HEK293T (cell line): ENCODE data around the gene SF3B6.

Experiments
- CTCF ChIA-PET: fragments of 350-600 bp; formaldehyde crosslinking; extraction: SDS; loops from one replicate; lab custom pipeline; 2021; ENCODE audit warnings: antibody characterized with exemption, inconsistent platforms; lab: Yijun Ruan, JAX
- POLR2A ChIA-PET: fragments of 350-600 bp; formaldehyde crosslinking; extraction: SDS; loops from one replicate; lab custom pipeline; 2020; ENCODE audit warnings: antibody characterized with exemption, inconsistent platforms; lab: Yijun Ruan, JAX
- DNase-seq: peaks from one replicate; pipeline ENCODE4 v3.0.0; 2012; ENCODE audit warnings: mixed read lengths; ENCODE audit errors: extremely low spot score
- ARNT ChIP-seq: fragments of 450-650 bp; IDR thresholded peaks from 2 replicates; pipeline ENCODE4 v1.6.1; 2017; ENCODE audit warnings: mild to moderate bottlenecking
- BHLHE40 ChIP-seq: fragments of 450-650 bp; IDR thresholded peaks from 2 replicates; pipeline ENCODE4 v1.6.1; 2016; ENCODE audit warnings: mild to moderate bottlenecking, moderate library complexity, borderline replicate concordance
- CTBP1 ChIP-seq: fragments of 450-650 bp; IDR thresholded peaks from 2 replicates; pipeline ENCODE4 v1.6.1; 2016; ENCODE audit warnings: borderline replicate concordance
- ELF4 ChIP-seq: fragments of 450-650 bp; IDR thresholded peaks from 2 replicates; pipeline ENCODE4 v1.6.1; 2017; ENCODE audit warnings: antibody characterized with exemption
- FOXA1 ChIP-seq: fragments of 450-650 bp; IDR thresholded peaks from 2 replicates; pipeline ENCODE4 v1.6.1; 2016; ENCODE audit warnings: mild to moderate bottlenecking
- FOXK2 ChIP-seq: fragments of 450-650 bp; IDR thresholded peaks from 2 replicates; pipeline ENCODE4 v1.6.1; 2016; ENCODE audit warnings: mild to moderate bottlenecking
- FOXM1 ChIP-seq: fragments of 450-650 bp; IDR thresholded peaks from 2 replicates; pipeline ENCODE4 v1.6.1; 2017; ENCODE audit warnings: mild to moderate bottlenecking, borderline replicate concordance
- HDGF ChIP-seq: fragments of 450-650 bp; IDR thresholded peaks from 2 replicates; pipeline ENCODE4 v1.6.1; 2017; ENCODE audit warnings: antibody characterized with exemption, borderline replicate concordance
- L3MBTL2 ChIP-seq: fragments of 450-650 bp; conservative IDR thresholded peaks from 2 replicates; pipeline ENCODE4 v1.6.1; 2016; ENCODE audit warnings: mild to moderate bottlenecking
- LEF1 ChIP-seq: fragments of 450-650 bp; IDR thresholded peaks from 2 replicates; pipeline ENCODE4 v1.6.1; 2017; ENCODE audit warnings: mild to moderate bottlenecking, borderline replicate concordance
- NFRKB ChIP-seq: fragments of 450-650 bp; IDR thresholded peaks from 2 replicates; pipeline ENCODE4 v1.6.1; 2016; ENCODE audit warnings: mild to moderate bottlenecking, moderate library complexity
- SP1 ChIP-seq: fragments of 450-650 bp; IDR thresholded peaks from 2 replicates; pipeline ENCODE4 v1.6.1; 2017
- SUZ12 ChIP-seq: fragments of 450-650 bp; IDR thresholded peaks from 2 replicates; pipeline ENCODE4 v1.6.1; 2016; ENCODE audit warnings: mild to moderate bottlenecking
- TARDBP ChIP-seq: fragments of 450-650 bp; IDR thresholded peaks from 2 replicates; pipeline ENCODE4 v1.6.1; 2016
- ZNF384 ChIP-seq: fragments of 450-650 bp; IDR thresholded peaks from 2 replicates; pipeline ENCODE4 v1.6.1; 2016
- TF ChIP-seq, protein P1 (sequence below): fragments of 450-650 bp; IDR thresholded peaks from 2 replicates; pipeline ENCODE4 v1.6.1; 2016

Gene SF3B6

DNA sequence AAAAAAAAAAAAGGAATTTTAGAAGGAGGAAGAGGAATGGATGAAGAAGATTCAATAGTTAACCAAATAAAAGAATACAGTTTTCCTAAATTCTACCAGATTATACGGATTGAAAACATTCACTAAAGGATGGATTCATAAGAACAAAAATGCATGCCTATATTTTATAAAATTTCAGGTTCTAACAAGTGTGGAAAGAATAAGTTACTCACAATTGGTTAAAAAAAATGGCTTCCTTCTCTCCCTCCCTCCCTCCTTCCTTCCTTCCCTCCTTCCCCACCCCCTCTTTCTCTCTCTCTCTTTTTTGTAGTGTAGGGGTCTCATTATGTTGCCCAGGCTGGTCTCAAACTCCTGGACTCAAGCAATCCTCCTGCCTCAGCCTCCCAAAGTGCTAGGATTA is 10.1 kb upstream of the SF3B6 start:
- CTCF ChIA-PET = no interaction called here

GRCh38 chr2:24085200-24085489 is 9.0 kb upstream of the SF3B6 start:
- ChIA-PET POLR2A (interaction anchor here (1.9 to 2.5 kb wide), 5 partner anchors 36 to 158 kb away, joined by 6 to 26 read pairs (median 14); partner anchors contain the start of genes ATAD2B, FAM228B, FKBP1B and PFN4), CTCF (interaction anchor here (1.5 kb wide), 2 partner anchors 21 to 158 kb away, joined by 7 to 9 read pairs; partner anchors contain the start of gene ATAD2B)
- no peak for DNase-seq
- TF ChIP-seq ELF4 (no peak), CTBP1 (no peak), FOXA1 (no peak), BHLHE40 (no peak)

More for the DNA sequence above, 10.1 kb upstream of the SF3B6 start:
- TF ChIP-seq ARNT = no peak
- no peak for TF ChIP-seq NFRKB
- no peak for TF ChIP-seq FOXK2
- no peak for TF ChIP-seq LEF1
- TF ChIP-seq ELF4 = no peak
- no peak for TF ChIP-seq FOXM1
- TF ChIP-seq BHLHE40 = no peak
- TF ChIP-seq, protein P1, sequence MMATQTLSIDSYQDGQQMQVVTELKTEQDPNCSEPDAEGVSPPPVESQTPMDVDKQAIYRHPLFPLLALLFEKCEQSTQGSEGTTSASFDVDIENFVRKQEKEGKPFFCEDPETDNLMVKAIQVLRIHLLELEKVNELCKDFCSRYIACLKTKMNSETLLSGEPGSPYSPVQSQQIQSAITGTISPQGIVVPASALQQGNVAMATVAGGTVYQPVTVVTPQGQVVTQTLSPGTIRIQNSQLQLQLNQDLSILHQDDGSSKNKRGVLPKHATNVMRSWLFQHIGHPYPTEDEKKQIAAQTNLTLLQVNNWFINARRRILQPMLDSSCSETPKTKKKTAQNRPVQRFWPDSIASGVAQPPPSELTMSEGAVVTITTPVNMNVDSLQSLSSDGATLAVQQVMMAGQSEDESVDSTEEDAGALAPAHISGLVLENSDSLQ = no peak
- no peak for TF ChIP-seq L3MBTL2
- TF ChIP-seq TARDBP = no peak
- TF ChIP-seq ZNF384 = no peak
- no peak for TF ChIP-seq HDGF
- no peak for TF ChIP-seq SUZ12
- no peak for TF ChIP-seq CTBP1
- no peak for TF ChIP-seq SP1
- POLR2A ChIA-PET = no interaction called here
- no peak for DNase-seq

- DNase-seq = peak; percentile 92
- ChIA-PET POLR2A (interaction anchor here (0.7 to 2.5 kb wide), 10 partner anchors 8 to 260 kb away, joined by 4 to 26 read pairs (median 7); partner anchors contain the start of genes ATAD2B, FAM228B, FKBP1B and PFN4), CTCF (interaction anchor here (0.5 to 2.2 kb wide), 7 partner anchors 10 to 254 kb away, joined by 3 to 11 read pairs (median 5); partner anchors contain the start of genes ATAD2B and WDCP)
- no peak for TF ChIP-seq ELF4
- no peak for TF ChIP-seq FOXM1
- TF ChIP-seq SP1 = no peak
- TF ChIP-seq ZNF384 = no peak
- no peak for TF ChIP-seq FOXA1
- TF ChIP-seq CTBP1 = no peak
- no peak for TF ChIP-seq BHLHE40
- no peak for TF ChIP-seq FOXK2
- no peak for TF ChIP-seq HDGF
- no peak for TF ChIP-seq NFRKB
- TF ChIP-seq L3MBTL2 = no peak
- no peak; the same call in 1 of the 2 replicates for TF ChIP-seq LEF1
- TF ChIP-seq, protein P1 = no peak
- TF ChIP-seq TARDBP = no peak
- TF ChIP-seq ARNT = no peak
- no peak for TF ChIP-seq SUZ12
Measured at GRCh38 chr2:24084386-24085199, 8.5 kb upstream of the SF3B6 start, which contains the start of gene TP53I3. TP53I3 (minus strand) TSS chr2:24084834; CDS start chr2:24084326, 508 bp downstream.

GRCh38 chr2:24083567-24084385 is 7.7 kb upstream of the SF3B6 start:
- ChIA-PET POLR2A (interaction anchor here (0.6 to 2.5 kb wide), 11 partner anchors 8 to 259 kb away, joined by 3 to 26 read pairs (median 7); partner anchors contain the start of genes ATAD2B, FAM228B, FKBP1B and PFN4), CTCF (interaction anchor here (0.6 to 2.2 kb wide), 6 partner anchors 11 to 253 kb away, joined by 3 to 11 read pairs (median 6); partner anchors contain the start of gene ATAD2B)
- TF ChIP-seq FOXM1 (no peak), SUZ12 (no peak), FOXA1 (no peak), ARNT (no peak), ELF4 (no peak)
- TF ChIP-seq, protein P1 = no peak
- peak; percentile 40 for DNase-seq

- TF ChIP-seq LEF1 (no peak), NFRKB (no peak), ELF4 (no peak), FOXK2 (no peak), FOXA1 (no peak), HDGF (no peak), ZNF384 (no peak), L3MBTL2 (no peak), SP1 (no peak), FOXM1 (no peak), CTBP1 (no peak), TARDBP (no peak)
- DNase-seq = no peak
- CTCF ChIA-PET = interaction anchor here (0.8 to 2.2 kb wide), 2 partner anchors 10 to 158 kb away, joined by 3 to 11 read pairs; no protein-coding TSS in a partner anchor
- POLR2A ChIA-PET = interaction anchor here (0.6 to 2.5 kb wide), 8 partner anchors 34 to 258 kb away, joined by 3 to 26 read pairs (median 6); partner anchors contain the start of genes ATAD2B, FAM228B, FKBP1B and PFN4
Measured at GRCh38 chr2:24082787-24083566, 6.9 kb upstream of the SF3B6 start.
